Loucy (cell line): ENCODE data around the gene DMXL2.
"Not testable (repeated sequence)": the region's sequence is repeated elsewhere in the genome, so short reads cannot be mapped to it uniquely, and the experiment has no call there.

Experiments used
- CTCF ChIP-seq: fragments of 200-600 bp; sonication (generic); conservative IDR thresholded peaks from 2 replicates; pipeline ENCODE4 v1.5.1; 2014; ENCODE audit warnings: mild to moderate bottlenecking, antibody characterized with exemption, low read length
- EZH2phosphoT487 ChIP-seq: fragments of 200-600 bp; IDR thresholded peaks from 2 replicates; pipeline ENCODE4 v1.6.1; 2018; ENCODE audit warnings: antibody characterized with exemption, mild to moderate bottlenecking, moderate library complexity, borderline replicate concordance

- TF ChIP-seq CTCF, EZH2phosphoT487: not testable (repeated sequence)
Measured at GRCh38 chr15:51568939-51569784, 53.4 kb downstream of the DMXL2 start.
